Peyer's patch (tissue), 4 donors: ENCODE measurements around the gene CTDSPL.

Source experiments
- POLR2A ChIP-seq, 2 donors: fragments of 450-650 bp; IDR thresholded peaks; one replicate each; pipeline ENCODE4 v1.5.1; 2017; ENCODE audit warnings: antibody characterized with exemption in 2 of 2, mild to moderate bottlenecking in 2 of 2, moderate library complexity in 2 of 2
- TF ChIP-seq, protein P1 (sequence below), 6 experiments: fragments of 450-650 bp in 4 of 6; fragments of 200-600 bp in 2 of 6; sonication (generic) in 1 of 6; IDR thresholded peaks; one replicate each; pipeline ENCODE4 v1.5.1; 2017 to 2019; ENCODE audit warnings: antibody characterized with exemption in 6 of 6, mild to moderate bottlenecking in 3 of 6, moderate library complexity in 1 of 6

DNA sequence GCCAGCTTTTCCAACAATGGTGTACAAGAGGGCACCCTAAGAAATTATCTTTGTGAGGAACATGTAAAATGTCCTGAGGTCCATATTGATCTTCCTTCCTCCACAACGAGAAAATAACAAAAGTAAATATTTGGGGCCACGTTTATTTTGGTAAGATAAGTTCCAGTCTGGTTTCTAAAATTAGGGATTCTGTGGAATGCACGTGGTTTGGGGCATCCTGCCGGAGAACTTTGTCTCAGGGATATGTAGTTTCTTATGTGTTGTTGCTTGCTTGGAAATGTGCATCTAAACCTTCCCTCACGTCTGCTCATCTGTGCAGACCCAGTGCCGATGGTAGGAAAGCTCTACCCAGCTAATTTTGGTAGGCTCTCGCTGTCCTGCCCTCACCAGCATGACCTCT is 62.8 kb downstream of the CTDSPL start:
- no peak for TF ChIP-seq POLR2A (IDR thresholded peaks at IDR 0.05)
- TF ChIP-seq, protein P1, sequence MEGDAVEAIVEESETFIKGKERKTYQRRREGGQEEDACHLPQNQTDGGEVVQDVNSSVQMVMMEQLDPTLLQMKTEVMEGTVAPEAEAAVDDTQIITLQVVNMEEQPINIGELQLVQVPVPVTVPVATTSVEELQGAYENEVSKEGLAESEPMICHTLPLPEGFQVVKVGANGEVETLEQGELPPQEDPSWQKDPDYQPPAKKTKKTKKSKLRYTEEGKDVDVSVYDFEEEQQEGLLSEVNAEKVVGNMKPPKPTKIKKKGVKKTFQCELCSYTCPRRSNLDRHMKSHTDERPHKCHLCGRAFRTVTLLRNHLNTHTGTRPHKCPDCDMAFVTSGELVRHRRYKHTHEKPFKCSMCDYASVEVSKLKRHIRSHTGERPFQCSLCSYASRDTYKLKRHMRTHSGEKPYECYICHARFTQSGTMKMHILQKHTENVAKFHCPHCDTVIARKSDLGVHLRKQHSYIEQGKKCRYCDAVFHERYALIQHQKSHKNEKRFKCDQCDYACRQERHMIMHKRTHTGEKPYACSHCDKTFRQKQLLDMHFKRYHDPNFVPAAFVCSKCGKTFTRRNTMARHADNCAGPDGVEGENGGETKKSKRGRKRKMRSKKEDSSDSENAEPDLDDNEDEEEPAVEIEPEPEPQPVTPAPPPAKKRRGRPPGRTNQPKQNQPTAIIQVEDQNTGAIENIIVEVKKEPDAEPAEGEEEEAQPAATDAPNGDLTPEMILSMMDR (IDR thresholded peaks at IDR 0.05) = no peak
